ENCODE measurements around the gene SLAMF7.

SLAMF7 gene

GRCh38 chr1:160747717-160748116 lies 8.7 kb downstream of the SLAMF7 start:
- no peak for DNase-seq

- no peak for DNase-seq
Observed at GRCh38 chr1:160748181-160748877, 9.3 kb downstream of the SLAMF7 start.

GRCh38 chr1:160748878-160749269 lies 9.8 kb downstream of the SLAMF7 start:
- DNase-seq: no peak

- no peak for DNase-seq
Observed at GRCh38 chr1:160750608-160751007, 11.6 kb downstream of the SLAMF7 start.

- DNase-seq: no peak
Observed at GRCh38 chr1:160752406-160752805, 13.4 kb downstream of the SLAMF7 start.

- DNase-seq: no peak
Observed at GRCh38 chr1:160752924-160753323, 13.9 kb downstream of the SLAMF7 start.

- DNase-seq: no peak
Observed at GRCh38 chr1:160753594-160753993, 14.5 kb downstream of the SLAMF7 start.

- DNase-seq: no peak
Observed at GRCh38 chr1:160755461-160755860, 16.4 kb downstream of the SLAMF7 start.

GRCh38 chr1:160755911-160756848 lies 17.1 kb downstream of the SLAMF7 start:
- no peak for DNase-seq

- DNase-seq: no peak
Observed at GRCh38 chr1:160756849-160757201, 17.8 kb downstream of the SLAMF7 start.

GRCh38 chr1:160758521-160758920 lies 19.5 kb downstream of the SLAMF7 start:
- DNase-seq: no peak

GRCh38 chr1:160759740-160760139 lies 20.7 kb downstream of the SLAMF7 start:
- DNase-seq: no peak

GRCh38 chr1:160761046-160761445 lies 22.0 kb downstream of the SLAMF7 start:
- no peak for DNase-seq

- DNase-seq: no peak
Observed at GRCh38 chr1:160761886-160762285, 22.8 kb downstream of the SLAMF7 start.

- no peak for DNase-seq
Observed at GRCh38 chr1:160763993-160764392, 24.9 kb downstream of the SLAMF7 start.

GRCh38 chr1:160767395-160768294 lies 28.6 kb downstream of the SLAMF7 start:
- DNase-seq: peak; percentile 49 to 64

- DNase-seq: peak; percentile 87 to 90
Observed at GRCh38 chr1:160768295-160768657, 29.2 kb downstream of the SLAMF7 start.

GRCh38 chr1:160772331-160772730 lies 33.3 kb downstream of the SLAMF7 start:
- DNase-seq: no peak

GRCh38 chr1:160773093-160773492 lies 34.0 kb downstream of the SLAMF7 start:
- no peak for DNase-seq

- DNase-seq: no peak
Observed at GRCh38 chr1:160774886-160775719, 36.1 kb downstream of the SLAMF7 start.

- DNase-seq: no peak
Observed at GRCh38 chr1:160776178-160776577, 37.1 kb downstream of the SLAMF7 start.

- peak in 1 of 2 experiments; percentile 51 for DNase-seq
Observed at GRCh38 chr1:160777486-160778089, 38.5 kb downstream of the SLAMF7 start.
